T-cell (primary cell): ENCODE data around the gene UBAC2. TPM values are rescaled to one million over a fixed set of nuclear protein-coding genes. Genes with fewer than 3 reads are reported as not detected.

ENCODE experiments used
- ATAC-seq, 4 experiments: fragments of 200-7000 bp in 3 of 4; fragments of 150-1000 bp in 1 of 4; cut with Tn5 transposase; replicated peaks in 1 of 4; 1 replicate in 3 of 4; 2 replicates in 1 of 4; pipeline ENCODE4 v1.10.0; 2021; ENCODE audit warnings: moderate library complexity in 3 of 4, mild to moderate bottlenecking in 2 of 4, moderate number of reproducible peaks in 1 of 4
- CTCF ChIA-PET, 2 donors: fragments of 300-600 bp; sonication (Branson Sonifier 250); formaldehyde crosslinking; loops; one replicate each; lab custom pipeline; 2022; ENCODE audit warnings: antibody characterized with exemption in 2 of 2; lab: Charles Lee
- POLR2A ChIA-PET, 2 donors: fragments of 300-600 bp; sonication (Branson Sonifier 250); formaldehyde crosslinking; loops; one replicate each; lab custom pipeline; 2022; ENCODE audit warnings: antibody characterized with exemption in 2 of 2; lab: Charles Lee
- DNase-seq, 35 experiments: peaks; one replicate each; pipeline versions ENCODE4 v3.0.0 to v3.0.0-alpha.2; 2013 to 2023
- H3K27ac ChIP-seq: one replicate; pipeline ENCODE4 v1.5.1; 2013; ENCODE audit warnings: low read length
- H3K27me3 ChIP-seq, 2 experiments: replicated peaks in 1 of 2; 1 replicate in 1 of 2; 2 replicates in 1 of 2; pipeline versions ENCODE4 v1.6.1 to v1.7.0; 2013; ENCODE audit warnings: low read length in 1 of 2, mixed read lengths in 1 of 2; ENCODE audit not compliant: control insufficient read depth in 2 of 2, insufficient read depth in 2 of 2; ENCODE audit errors: extremely low read depth in 1 of 2
- H3K36me3 ChIP-seq, 2 donors: 1 replicate in 1 of 2; 2 replicates in 1 of 2; pipeline versions ENCODE4 v1.6.1 to v1.7.0; 2013; ENCODE audit warnings: low read length in 1 of 2; ENCODE audit not compliant: control insufficient read depth in 2 of 2, insufficient read depth in 1 of 2; ENCODE audit errors: extremely low read depth in 1 of 2
- H3K4me1 ChIP-seq, 2 experiments: 1 replicate in 1 of 2; 2 replicates in 1 of 2; pipeline versions ENCODE4 v1.6.1 to v1.7.0; 2013; ENCODE audit warnings: low read length in 2 of 2, mixed read lengths in 1 of 2; ENCODE audit not compliant: insufficient read depth in 2 of 2, control insufficient read depth in 1 of 2; ENCODE audit errors: extremely low read depth in 1 of 2
- H3K4me3 ChIP-seq, 2 donors: 1 replicate in 1 of 2; 2 replicates in 1 of 2; pipeline versions ENCODE4 v1.5.1 to v1.7.0; 2013; ENCODE audit warnings: mild to moderate bottlenecking in 2 of 2, low read length in 1 of 2, moderate library complexity in 1 of 2; ENCODE audit not compliant: control insufficient read depth in 1 of 2; ENCODE audit errors: extremely low read depth in 1 of 2
- H3K9me3 ChIP-seq: 2 replicates; pipeline ENCODE4 v1.7.0; 2013
- H3K27ac Mint-ChIP-seq, 2 donors: one replicate each; pipeline ENCODE4 v1.8.0; 2020 to 2021; ENCODE audit warnings: mild to moderate bottlenecking in 2 of 2, mixed read lengths in 2 of 2
- H3K27me3 Mint-ChIP-seq, 2 donors: one replicate each; pipeline ENCODE4 v1.8.0; 2021 to 2022; ENCODE audit warnings: mixed read lengths in 2 of 2
- H3K36me3 Mint-ChIP-seq: one replicate; pipeline ENCODE4 v1.8.0; 2021; ENCODE audit warnings: mixed read lengths
- H3K4me1 Mint-ChIP-seq, 3 donors: one replicate each; pipeline ENCODE4 v1.8.0; 2020 to 2022; ENCODE audit warnings: mixed read lengths in 3 of 3, mild to moderate bottlenecking in 1 of 3
- H3K4me3 Mint-ChIP-seq, 3 donors: one replicate each; pipeline ENCODE4 v1.8.0; 2020 to 2022; ENCODE audit warnings: mild to moderate bottlenecking in 3 of 3, mixed read lengths in 3 of 3, moderate library complexity in 3 of 3
- H3K9me3 Mint-ChIP-seq, 3 donors: one replicate each; pipeline ENCODE4 v1.8.0; 2020 to 2022; ENCODE audit warnings: mixed read lengths in 3 of 3
- WGBS: methylation state at CpG from one replicate; pipeline ENCODE4 v1.1.5; 2013; ENCODE audit warnings: missing lambda C conversion rate; ENCODE audit not compliant: insufficient coverage; 5-methylcytosine and 5-hydroxymethylcytosine counted together
- total RNA-seq, 35 experiments: library from RNA in 6 of 35; stranded (reverse) in 6 of 35; fragments of 120-200 nt in 1 of 35; gene quantifications; one replicate each; pipeline versions ENCODE4 v1.2.1 to v1.2.4 and lab custom pipeline; 2013 to 2026

Gene UBAC2
- total RNA-seq, 5 donors from 2014 or later (not counting 1 experiment from before 2014, with no cell fraction given) = 83.3 to 99.3 (median 84.9) TPM

DNA sequence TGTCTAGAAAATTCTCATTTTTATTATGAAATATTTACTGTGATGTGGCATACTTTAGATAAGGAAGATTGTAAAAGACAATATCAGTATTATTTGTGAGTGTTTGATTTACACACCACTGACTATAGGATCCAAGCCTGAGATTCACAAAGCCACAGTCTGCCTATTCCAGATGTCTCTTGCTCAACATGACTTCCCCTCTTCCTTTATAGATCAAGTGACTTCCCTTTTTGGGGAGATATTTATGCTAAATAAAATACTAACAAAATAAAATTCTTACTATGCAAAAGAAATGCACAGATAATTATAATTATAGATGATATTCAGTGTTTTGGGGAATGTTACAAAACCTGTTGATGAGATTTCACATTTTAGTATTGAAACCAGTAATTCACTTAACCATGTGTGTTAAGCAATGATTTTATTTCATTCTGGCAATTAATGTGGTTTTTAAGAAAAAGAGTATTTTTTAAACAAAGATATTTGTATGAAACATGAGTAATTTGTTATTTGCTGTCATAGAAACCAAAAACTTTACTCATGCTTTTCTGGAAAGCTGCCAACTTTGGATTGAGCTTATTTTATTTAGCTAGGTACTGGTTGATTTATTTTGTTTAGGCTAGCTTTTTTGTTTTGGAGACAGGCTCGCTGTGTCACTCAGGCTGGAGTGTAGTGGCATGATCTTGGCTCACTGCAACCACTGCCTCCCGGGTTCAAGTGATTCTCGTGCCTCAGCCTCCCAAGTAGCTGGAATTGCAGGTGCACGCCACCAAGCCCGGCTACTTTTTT, 120.2 kb downstream of the UBAC2 start:
- no peaks in the 10 kb centered on the region for H3K9me3 Mint-ChIP-seq
- H3K27ac Mint-ChIP-seq = peak overlapping the region; percentile 52 to 98
- Histone ChIP-seq H3K36me3 (peaks cover 2 to 22% of the 10 kb centered on the region in 2 donors), H3K27me3 (no peaks in the 10 kb centered on the region), H3K9me3 (no peaks in the 10 kb centered on the region), H3K4me1 (peaks cover 40 to 55% of the 10 kb centered on the region in 2 experiments), H3K27ac (peak overlapping the region; percentile 93), H3K4me3 (no peak overlapping the region)
- no peaks in the 10 kb centered on the region for H3K27me3 Mint-ChIP-seq
- no peak overlapping the region for H3K4me3 Mint-ChIP-seq
- ChIA-PET CTCF (interaction anchor here in 1 of 2 donors (0.8 to 2.4 kb wide), 8 partner anchors 18 to 116 kb away, joined by 3 to 14 read pairs (median 4); no protein-coding TSS in a partner anchor), POLR2A (interaction anchor here in 1 of 2 donors (0.9 to 2.4 kb wide), 7 partner anchors 9 to 62 kb away, joined by 3 to 40 read pairs (median 3); partner anchors contain the start of gene GPR183)
- H3K36me3 Mint-ChIP-seq = peaks cover 38% of the 10 kb centered on the region
- DNase-seq (peak in 6 of 35 experiments; percentile 13 to 83 (median 30)), ATAC-seq (peak in 1 of 4 experiments; percentile 25)
- WGBS = 54% methylated on average over 3 of the region's 5 CpGs
- peaks cover 77 to 87% (median 77%) of the 10 kb centered on the region in 3 donors for H3K4me1 Mint-ChIP-seq

DNA sequence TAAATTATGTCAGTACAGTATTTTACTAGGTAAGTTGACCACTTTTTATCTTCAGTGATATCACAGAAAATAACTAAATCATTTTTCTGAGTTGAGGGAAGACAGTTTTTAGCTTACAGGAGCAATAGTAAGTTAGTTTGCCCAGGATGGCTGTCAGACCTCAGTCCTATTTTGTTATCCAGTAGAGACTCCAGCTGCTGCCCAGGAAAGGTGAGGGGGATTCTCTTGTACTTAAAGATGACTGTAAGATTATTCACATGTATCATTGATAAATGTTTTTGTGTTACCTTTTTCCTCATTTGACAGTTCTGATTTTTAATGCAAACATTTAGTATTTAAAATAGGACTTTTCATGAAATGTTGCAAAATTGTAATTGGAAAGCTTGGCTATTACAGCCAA, 121.1 kb downstream of the UBAC2 start:
- POLR2A ChIA-PET = interaction anchor here (0.8 to 2.4 kb wide), 9 partner anchors 9 to 61 kb away, joined by 3 to 40 read pairs (median 3); partner anchors contain the start of gene GPR183 (in 1 of the 2)
- Histone ChIP-seq H3K4me1 (peaks cover 32 to 52% of the 10 kb centered on the region in 2 experiments), H3K36me3 (peaks cover 3 to 22% of the 10 kb centered on the region in 2 donors), H3K27me3 (no peaks in the 10 kb centered on the region), H3K9me3 (no peaks in the 10 kb centered on the region), H3K27ac (peak overlapping the region; percentile 93), H3K4me3 (no peak overlapping the region)
- Mint-ChIP-seq H3K27ac (peak overlapping the region; percentile 92 to 98), H3K9me3 (no peaks in the 10 kb centered on the region), H3K36me3 (peaks cover 35% of the 10 kb centered on the region), H3K27me3 (no peaks in the 10 kb centered on the region), H3K4me1 (peaks cover 72 to 86% (median 76%) of the 10 kb centered on the region in 3 donors), H3K4me3 (peak overlapping the region; percentile 14 to 55 (median 49))
- no peak for ATAC-seq
- DNase-seq = no peak
- CTCF ChIA-PET = interaction anchor here in 1 of 2 donors (0.7 to 2.4 kb wide), 10 partner anchors 17 to 115 kb away, joined by 3 to 14 read pairs (median 4); no protein-coding TSS in a partner anchor

DNA sequence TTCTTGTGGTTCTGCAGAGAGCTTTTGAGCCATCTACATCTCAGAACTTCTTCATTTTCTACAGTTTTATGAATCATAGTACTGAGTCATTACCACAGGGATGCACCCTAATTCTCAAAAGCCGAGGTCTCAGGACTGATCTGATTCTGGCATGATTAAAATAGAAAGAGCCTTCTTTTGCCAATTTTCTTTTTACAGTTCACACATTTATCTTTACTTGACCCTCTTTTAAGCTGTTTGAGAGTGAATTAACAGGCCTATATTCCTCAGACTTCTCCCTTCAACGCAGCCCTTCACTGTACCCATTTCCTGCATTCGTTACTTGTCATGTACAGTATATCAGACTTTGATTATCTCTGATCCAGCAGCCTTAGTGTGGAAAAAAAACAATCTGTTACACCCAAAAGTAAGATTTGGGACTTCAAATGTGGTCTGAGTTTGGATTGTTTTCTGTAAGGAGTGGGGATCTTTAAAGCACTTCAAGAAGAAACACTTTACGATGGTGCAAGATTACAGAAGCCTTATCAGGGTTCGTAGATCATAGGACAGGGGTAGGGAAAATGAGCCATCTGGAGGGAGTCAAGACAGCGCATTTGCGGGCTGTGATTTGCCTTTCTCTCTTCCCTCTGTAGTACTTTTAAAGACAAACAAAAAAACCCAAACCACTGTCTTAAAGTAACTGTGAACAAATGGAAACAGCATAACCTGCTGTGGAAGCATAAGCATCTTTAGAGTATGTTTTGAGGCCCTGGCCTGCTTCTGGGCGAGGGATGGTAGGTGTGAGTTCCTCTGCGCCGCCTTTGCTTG, 121.8 kb downstream of the UBAC2 start:
- peaks cover 3 to 22% of the 10 kb centered on the region in 2 donors for H3K36me3 ChIP-seq
- peak overlapping the region in 1 of 2 donors; percentile 19 for H3K4me3 ChIP-seq
- peaks cover 33% of the 10 kb centered on the region for H3K36me3 Mint-ChIP-seq
- peaks cover 28 to 50% of the 10 kb centered on the region in 2 experiments for H3K4me1 ChIP-seq
- CTCF ChIA-PET = interaction anchor here in 1 of 2 donors (0.7 to 2.4 kb wide), 6 partner anchors 20 to 112 kb away, joined by 3 to 14 read pairs (median 4); no protein-coding TSS in a partner anchor
- POLR2A ChIA-PET = interaction anchor here (0.8 to 2.4 kb wide), 5 partner anchors 11 to 53 kb away, joined by 3 to 40 read pairs (median 4); partner anchors contain the start of gene GPR183 (in 1 of the 2)
- H3K27ac Mint-ChIP-seq = peak overlapping the region; percentile 92 to 98
- ATAC-seq (peak; percentile 85 to 91 (median 89)), DNase-seq (peak in 16 of 35 experiments; percentile 6 to 75 (median 28))
- H3K27ac ChIP-seq = peak overlapping the region; percentile 93
- no peaks in the 10 kb centered on the region for H3K9me3 ChIP-seq
- peak overlapping the region; percentile 49 to 57 (median 55) for H3K4me3 Mint-ChIP-seq
- H3K27me3 Mint-ChIP-seq = no peaks in the 10 kb centered on the region
- peaks cover 73 to 86% (median 75%) of the 10 kb centered on the region in 3 donors for H3K4me1 Mint-ChIP-seq
- no peaks in the 10 kb centered on the region for H3K27me3 ChIP-seq
- 0% methylated on average over 1 of the region's 10 CpGs for WGBS
- no peaks in the 10 kb centered on the region for H3K9me3 Mint-ChIP-seq

DNA sequence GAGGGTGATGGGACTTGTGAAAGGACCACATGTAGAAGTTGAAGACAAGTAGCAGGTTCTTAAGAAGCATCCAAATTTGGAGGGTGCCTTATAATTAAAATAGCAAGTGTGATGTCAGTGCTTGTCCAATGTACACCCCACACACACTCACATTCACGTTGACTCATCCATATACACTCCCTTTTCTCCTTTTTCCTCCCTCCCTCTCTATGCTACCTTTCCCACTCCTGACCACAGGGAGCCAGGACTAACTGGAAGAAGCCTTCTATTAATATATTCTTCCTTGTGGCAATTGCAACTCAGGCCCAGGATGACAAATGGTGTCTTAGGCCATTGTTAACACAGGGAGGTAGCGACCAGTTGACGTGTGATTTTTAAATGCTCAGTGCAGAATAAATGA, 122.8 kb downstream of the UBAC2 start:
- H3K9me3 Mint-ChIP-seq = no peaks in the 10 kb centered on the region
- CTCF ChIA-PET = interaction anchor here in 1 of 2 donors (0.6 to 1.7 kb wide), 5 partner anchors 18 to 57 kb away, joined by 3 to 10 read pairs (median 5); no protein-coding TSS in a partner anchor
- DNase-seq (no peak), ATAC-seq (no peak)
- peaks cover 28 to 50% of the 10 kb centered on the region in 2 experiments for H3K4me1 ChIP-seq
- H3K27me3 ChIP-seq = no peaks in the 10 kb centered on the region
- no peaks in the 10 kb centered on the region for H3K27me3 Mint-ChIP-seq
- H3K27ac Mint-ChIP-seq = peak overlapping the region; percentile 92 to 98
- peak overlapping the region; percentile 93 for H3K27ac ChIP-seq
- POLR2A ChIA-PET = interaction anchor here (0.5 to 1.1 kb wide), 5 partner anchors 9 to 64 kb away, joined by 3 to 6 read pairs (median 3); no protein-coding TSS in a partner anchor
- H3K4me3 ChIP-seq = no peak overlapping the region
- H3K4me3 Mint-ChIP-seq = peak overlapping the region in 1 of 3 donors; percentile 55
- H3K36me3 Mint-ChIP-seq = peaks cover 31% of the 10 kb centered on the region
- WGBS = no CpG with 5 or more reads among the region's 3 CpGs
- peaks cover 74 to 84% (median 74%) of the 10 kb centered on the region in 3 donors for H3K4me1 Mint-ChIP-seq
- H3K36me3 ChIP-seq = peaks cover 3 to 27% of the 10 kb centered on the region in 2 donors
- no peaks in the 10 kb centered on the region for H3K9me3 ChIP-seq

DNA sequence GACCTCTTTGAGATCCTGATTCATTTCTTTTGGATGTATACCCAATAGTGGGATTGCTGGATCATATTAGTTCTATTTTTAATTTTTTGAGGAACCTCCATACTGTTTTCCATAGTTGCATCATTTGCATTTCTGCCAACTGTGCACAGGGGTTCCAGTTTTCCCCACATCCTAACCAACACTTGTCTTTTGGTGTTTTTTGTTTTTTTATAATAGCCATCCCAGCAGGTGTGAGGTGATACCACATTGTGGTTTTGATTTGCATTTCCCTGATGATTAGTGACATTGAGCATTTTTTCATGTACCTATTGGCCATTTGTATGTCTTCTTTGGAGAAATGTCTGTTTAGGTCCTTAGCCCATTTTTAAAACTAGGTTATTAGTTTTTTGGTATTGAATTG, 125.4 kb downstream of the UBAC2 start:
- no peak overlapping the region for H3K4me3 Mint-ChIP-seq
- Histone ChIP-seq H3K27ac (no peak overlapping the region), H3K9me3 (no peaks in the 10 kb centered on the region), H3K4me1 (peaks cover 23 to 48% of the 10 kb centered on the region in 2 experiments), H3K4me3 (no peak overlapping the region), H3K27me3 (no peaks in the 10 kb centered on the region), H3K36me3 (peaks cover 3 to 29% of the 10 kb centered on the region in 2 donors)
- DNase-seq (no peak), ATAC-seq (no peak)
- H3K4me1 Mint-ChIP-seq = peaks cover 71 to 78% (median 73%) of the 10 kb centered on the region in 3 donors
- no peaks in the 10 kb centered on the region for H3K9me3 Mint-ChIP-seq
- H3K27me3 Mint-ChIP-seq = no peaks in the 10 kb centered on the region
- CTCF ChIA-PET = interaction anchor here in 1 of 2 donors (0.6 to 1.1 kb wide), 2 partner anchors 8 to 122 kb away, joined by 3 to 4 read pairs; no protein-coding TSS in a partner anchor
- POLR2A ChIA-PET = no interaction called here
- H3K27ac Mint-ChIP-seq = peak overlapping the region; percentile 84 to 85
- H3K36me3 Mint-ChIP-seq = peaks cover 42% of the 10 kb centered on the region
